GM12878 (cell line): ENCODE measurements around the gene CHMP6. TPM values are rescaled to one million over a fixed set of nuclear protein-coding genes. Genes with fewer than 3 reads are reported as not detected.

ENCODE experiments used
- ATAC-seq: fragments of 200-7000 bp; cut with Tn5 transposase; 3 replicates; pipeline ENCODE4 v1.9.1; 2020; ENCODE audit warnings: mild to moderate bottlenecking, moderate library complexity
- BruUV-seq: library from RNA; stranded (reverse); fragments of 400-500 nt; replicated peaks from 2 replicates; lab custom pipeline; 2021; lab: Mats Ljungman, UMichigan
- CTCF ChIA-PET: fragments of 300-600 bp; sonication (Branson Sonifier 250); formaldehyde crosslinking; extraction: SDS; loops from one replicate; lab custom pipeline; 2021; ENCODE audit warnings: inconsistent platforms; lab: Yijun Ruan, JAX
- POLR2A ChIA-PET: fragments of 350-600 bp; formaldehyde crosslinking; extraction: SDS; loops from one replicate; lab custom pipeline; 2021; ENCODE audit warnings: inconsistent platforms; lab: Charles Lee
- RAD21 ChIA-PET: fragments of 300-600 bp; sonication (Branson Sonifier 250); formaldehyde crosslinking; loops from one replicate; lab custom pipeline; 2023; ENCODE audit warnings: antibody characterized with exemption; ENCODE audit not compliant: unreplicated experiment; lab: Charles Lee
- SMC1A ChIA-PET: fragments of 300-600 bp; sonication (Branson Sonifier 250); formaldehyde crosslinking; loops from one replicate; lab custom pipeline; 2023; ENCODE audit not compliant: unreplicated experiment, uncharacterized antibody; lab: Charles Lee
- DNase-seq: peaks from one replicate; pipeline ENCODE4 v3.0.0-alpha.2; 2011; ENCODE audit warnings: low read depth, low spot score
- FAIRE-seq: peaks from 3 replicates; lab custom pipeline; 2011; peaks lifted over from hg19 to GRCh38; lab: Jason Lieb, UNC
- H2AFZ ChIP-seq: 2 replicates; pipeline ENCODE4 v1.6.0; 2011; ENCODE audit warnings: low read depth, low read length, control low read depth; ENCODE audit not compliant: control insufficient read depth
- H3K27ac ChIP-seq: 2 replicates; pipeline ENCODE4 v1.5.1; 2011; ENCODE audit warnings: control low read depth; ENCODE audit not compliant: control insufficient read depth, insufficient read depth
- H3K27me3 ChIP-seq, 2 experiments: replicated peaks in 1 of 2; 2 replicates each; pipeline versions ENCODE4 v1.6.0 to v1.6.1; 2011; ENCODE audit warnings: low read length in 1 of 2; ENCODE audit not compliant: control insufficient read depth in 2 of 2, insufficient read depth in 2 of 2
- H3K36me3 ChIP-seq, 2 experiments: 2 replicates each; pipeline ENCODE4 v1.5.1; 2011; ENCODE audit warnings: low read length in 1 of 2; ENCODE audit not compliant: control insufficient read depth in 2 of 2, insufficient read depth in 2 of 2
- H3K4me1 ChIP-seq: 2 replicates; pipeline ENCODE4 v1.6.1; 2011; ENCODE audit warnings: mild to moderate bottlenecking, low read length, moderate library complexity, mixed read lengths; ENCODE audit not compliant: control insufficient read depth, insufficient read depth
- H3K4me2 ChIP-seq: 2 replicates; pipeline ENCODE4 v1.6.0; 2011; ENCODE audit warnings: control low read depth; ENCODE audit not compliant: control insufficient read depth, insufficient read depth
- H3K4me3 ChIP-seq: fragments of 200-600 bp; sonication (generic); 2 replicates; pipeline ENCODE4 v1.5.1; 2016
- H3K79me2 ChIP-seq: 2 replicates; pipeline ENCODE4 v1.6.0; 2011; ENCODE audit warnings: low read length; ENCODE audit not compliant: control insufficient read depth, insufficient read depth
- H3K9ac ChIP-seq: 2 replicates; pipeline ENCODE4 v1.8.0; 2011; ENCODE audit warnings: low read length, control low read depth, mixed read lengths; ENCODE audit not compliant: control insufficient read depth, insufficient read depth
- H3K9me3 ChIP-seq: replicated peaks from 3 replicates; pipeline ENCODE4 v1.5.1; 2011; ENCODE audit warnings: mild to moderate bottlenecking, low read length; ENCODE audit not compliant: control insufficient read depth, insufficient read depth
- H4K20me1 ChIP-seq: 2 replicates; pipeline ENCODE4 v1.6.0; 2011; ENCODE audit not compliant: control insufficient read depth, insufficient read depth
- FOXM1 ChIP-seq: IDR thresholded peaks from 2 replicates; pipeline ENCODE4 v1.6.1; 2012; ENCODE audit warnings: low read depth, mild to moderate bottlenecking, inconsistent platforms, low read length, moderate library complexity
- KLF5 ChIP-seq: fragments of 450-650 bp; IDR thresholded peaks from 2 replicates; pipeline ENCODE4 v1.6.1; 2014; ENCODE audit warnings: mild to moderate bottlenecking; ENCODE audit not compliant: partially characterized antibody
- LARP7 ChIP-seq: fragments of 450-650 bp; IDR thresholded peaks from 2 replicates; pipeline ENCODE4 v1.6.1; 2017; ENCODE audit warnings: mild to moderate bottlenecking
- ZSCAN29 ChIP-seq: fragments of 450-650 bp; IDR thresholded peaks from 2 replicates; pipeline ENCODE4 v1.6.1; 2017; ENCODE audit warnings: mild to moderate bottlenecking, moderate library complexity
- WGBS: methylation state at CpG from one replicate; pipeline ENCODE4 v1.1.6; 2016; ENCODE audit warnings: low lambda C conversion rate; ENCODE audit not compliant: insufficient replicate concordance, insufficient coverage; ENCODE audit errors: missing lambda C conversion rate; 5-methylcytosine and 5-hydroxymethylcytosine counted together
- in situ Hi-C: fragments of 300-500 bp; cut with MboI; formaldehyde crosslinking; loops from 9 replicates; pipeline ENCODE4 v1.14.3; 2018; ENCODE audit warnings: mixed read lengths
- intact Hi-C: fragments of 100-400 bp; cut with micrococcal nuclease; formaldehyde crosslinking; loops from one replicate; pipeline ENCODE4 v1.14.2; 2022; ENCODE audit not compliant: unreplicated experiment
- polyA plus RNA-seq, 11 experiments: library from polyadenylated mRNA; depleted of rRNA in 4 of 11; unstranded in 6 of 11; stranded (reverse) in 5 of 11; fragments of >200 nt; fragmentation: Nextera tagmentation in 4 of 11; fragmentation: Illumina TruSeq in 1 of 11; extraction: Ambion mirVana in 4 of 11; extraction: Trizol in 1 of 11; gene quantifications; 1 replicate in 1 of 11; 2 replicates in 10 of 11; pipeline versions ENCODE4 v1.2.1 to v1.2.3, GENCODE V29; 2011 to 2016; ENCODE audit warnings: inconsistent platforms in 2 of 11, missing spikeins in 2 of 11, low read depth in 1 of 11
- total RNA-seq, 4 experiments: library from RNA; depleted of rRNA in 3 of 4; stranded (reverse); fragments of >200 nt in 3 of 4; fragmentation: Illumina TruSeq in 1 of 4; extraction: Trizol in 1 of 4; gene quantifications; 2 replicates each; pipeline versions ENCODE4 v1.2.1 to v1.2.3, GENCODE V29; 2013 to 2021
- TF ChIP-seq, protein P1 (sequence below): fragments of 450-650 bp; conservative IDR thresholded peaks from 2 replicates; pipeline ENCODE4 v1.6.1; 2017; ENCODE audit warnings: mild to moderate bottlenecking, moderate library complexity

CHMP6 gene
- total and polyA plus RNA-seq, 10 of the 15 experiments (the other 5 are each of a cell fraction or from before 2014, with no cell fraction given), result 0.21 to 37.9 (median 14.7) TPM

DNA sequence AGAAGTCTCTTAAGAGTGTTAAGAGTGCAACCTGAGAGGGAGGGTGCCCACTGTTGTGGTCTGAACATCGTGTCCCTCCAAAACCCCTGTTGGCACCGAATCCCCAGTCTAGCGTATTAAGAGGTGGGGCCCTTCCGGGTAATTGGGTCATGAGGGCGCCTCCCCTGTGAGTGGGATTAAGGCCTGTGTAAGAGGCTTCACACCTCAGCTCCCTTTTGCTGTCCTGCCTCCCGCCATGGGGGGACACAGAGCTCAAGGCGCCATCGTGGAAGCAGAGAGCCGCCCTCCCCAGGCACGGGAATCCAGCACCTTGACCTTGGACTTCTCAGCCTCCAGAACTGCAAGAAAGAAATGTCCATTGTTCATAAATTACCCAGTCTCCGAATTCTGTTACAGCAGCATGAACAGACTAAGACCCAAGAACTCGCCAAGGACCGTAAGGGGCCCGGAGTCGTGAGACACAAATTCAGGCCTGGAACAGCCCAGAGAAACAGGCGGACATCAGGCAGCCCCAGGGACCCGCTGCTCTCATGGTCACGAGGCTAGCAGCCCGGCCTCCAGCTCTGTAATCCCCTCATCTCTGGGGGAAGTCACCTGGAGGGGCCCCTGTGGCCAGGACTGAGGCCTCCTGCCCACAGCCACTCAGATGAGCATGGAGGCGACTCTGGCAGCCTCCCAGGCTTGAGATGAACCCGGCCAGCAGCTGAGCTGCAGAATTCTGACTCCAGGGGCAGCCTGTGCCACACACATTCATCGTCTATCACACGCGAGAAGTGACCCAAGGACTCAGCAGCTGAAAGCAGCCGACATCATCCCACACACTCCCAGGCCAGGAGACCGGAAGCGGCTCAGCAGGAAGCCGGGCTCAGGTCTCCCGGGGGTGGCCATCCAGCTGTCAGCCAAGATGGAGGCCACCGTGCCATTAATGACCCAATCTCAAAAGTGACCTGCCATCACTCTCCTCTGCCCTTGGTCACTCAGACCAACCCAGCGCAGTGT, 12.8 kb upstream of the CHMP6 start:
- Histone ChIP-seq H3K4me1 (no peaks in the 10 kb centered on the region), H3K4me2 (no peak overlapping the region), H3K9me3 (no peaks in the 10 kb centered on the region), H2AFZ (no peak overlapping the region), H3K9ac (no peak overlapping the region), H3K27me3 (peaks cover 0 to 3% of the 10 kb centered on the region in 2 experiments; a peak in 1 of 4 replicates), H3K4me3 (no peak overlapping the region), H4K20me1 (no peaks in the 10 kb centered on the region), H3K36me3 (no peaks in the 10 kb centered on the region), H3K27ac (no peak overlapping the region), H3K79me2 (no peaks in the 10 kb centered on the region)
- 72% methylated on average over 31 of the region's 31 CpGs for WGBS
- no peak for DNase-seq
- BruUV-seq, result no TSS peak
- in situ Hi-C loops (no loop called here), intact Hi-C loops (no loop called here)
- SMC1A ChIA-PET, result no interaction called here
- RAD21 ChIA-PET, result interaction anchor here (0.7 to 1.3 kb wide), 3 partner anchors 551 to 552 kb away, joined by 3 to 5 read pairs (median 3); no protein-coding TSS in a partner anchor
- CTCF ChIA-PET, result interaction anchor here (1.5 to 2.0 kb wide), 2 partner anchors 113 to 551 kb away, joined by 6 to 10 read pairs; no protein-coding TSS in a partner anchor
- TF ChIP-seq FOXM1 (no peak), LARP7 (no peak), KLF5 (no peak), ZSCAN29 (no peak)
- TF ChIP-seq, protein P1, sequence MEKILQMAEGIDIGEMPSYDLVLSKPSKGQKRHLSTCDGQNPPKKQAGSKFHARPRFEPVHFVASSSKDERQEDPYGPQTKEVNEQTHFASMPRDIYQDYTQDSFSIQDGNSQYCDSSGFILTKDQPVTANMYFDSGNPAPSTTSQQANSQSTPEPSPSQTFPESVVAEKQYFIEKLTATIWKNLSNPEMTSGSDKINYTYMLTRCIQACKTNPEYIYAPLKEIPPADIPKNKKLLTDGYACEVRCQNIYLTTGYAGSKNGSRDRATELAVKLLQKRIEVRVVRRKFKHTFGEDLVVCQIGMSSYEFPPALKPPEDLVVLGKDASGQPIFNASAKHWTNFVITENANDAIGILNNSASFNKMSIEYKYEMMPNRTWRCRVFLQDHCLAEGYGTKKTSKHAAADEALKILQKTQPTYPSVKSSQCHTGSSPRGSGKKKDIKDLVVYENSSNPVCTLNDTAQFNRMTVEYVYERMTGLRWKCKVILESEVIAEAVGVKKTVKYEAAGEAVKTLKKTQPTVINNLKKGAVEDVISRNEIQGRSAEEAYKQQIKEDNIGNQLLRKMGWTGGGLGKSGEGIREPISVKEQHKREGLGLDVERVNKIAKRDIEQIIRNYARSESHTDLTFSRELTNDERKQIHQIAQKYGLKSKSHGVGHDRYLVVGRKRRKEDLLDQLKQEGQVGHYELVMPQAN, result no peak
- POLR2A ChIA-PET, result no interaction called here
- no peak for FAIRE-seq
- no peak for ATAC-seq
